ENCODE results near the gene OTP.

DNA sequence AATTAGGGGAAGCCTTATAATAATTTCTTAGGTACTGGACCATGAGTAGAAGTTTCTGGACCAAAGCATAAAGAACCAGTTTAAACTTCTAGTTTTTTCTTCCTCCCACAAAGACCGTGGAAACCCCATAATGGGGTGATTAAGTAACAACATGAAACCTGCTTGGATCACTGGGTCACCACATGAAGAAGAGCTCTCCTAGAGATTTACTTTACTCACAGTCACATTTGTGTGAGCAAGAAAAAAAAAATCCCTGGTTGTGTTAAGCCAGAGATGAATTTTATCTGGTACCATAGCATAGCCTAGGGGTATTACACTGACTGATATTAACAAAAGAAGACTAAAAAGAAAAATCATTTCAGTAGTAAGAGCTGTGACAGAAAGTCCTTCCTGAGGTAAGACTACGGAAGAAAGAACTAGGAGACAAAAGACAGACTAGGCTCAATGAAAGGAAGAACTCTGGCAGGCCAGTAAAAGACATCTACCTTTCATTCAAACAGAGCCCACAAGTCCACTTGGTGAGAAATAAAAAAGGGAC, 15.2 kb downstream of the OTP start:
- TF ChIP-seq LEF1 (IDR thresholded peaks at IDR 0.05; ENCODE audit: borderline replicate concordance) (no peak), SP1 (IDR thresholded peaks at IDR 0.05) (no peak)
